ENCODE measurements around the gene YAP1.

DNA sequence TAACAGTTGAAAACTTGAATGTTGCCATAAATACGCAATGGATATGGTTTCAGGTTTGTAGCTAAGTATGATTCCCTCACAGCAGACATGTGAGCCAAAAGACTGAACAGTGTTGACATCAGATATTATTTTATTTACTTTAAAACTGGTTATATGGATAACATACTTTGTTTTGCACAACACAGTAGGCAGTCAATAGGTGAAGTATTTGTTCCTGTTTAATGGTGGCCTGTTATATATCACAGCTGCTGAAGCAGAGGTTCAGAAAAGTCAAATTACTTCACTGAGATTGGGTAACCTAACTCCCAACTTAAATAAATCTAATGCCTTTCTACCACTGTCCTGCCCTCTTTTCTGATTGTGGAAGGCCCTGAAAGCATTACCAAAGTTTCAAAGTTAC is 44.6 kb downstream of the YAP1 start:
- TF ChIP-seq, protein P1, sequence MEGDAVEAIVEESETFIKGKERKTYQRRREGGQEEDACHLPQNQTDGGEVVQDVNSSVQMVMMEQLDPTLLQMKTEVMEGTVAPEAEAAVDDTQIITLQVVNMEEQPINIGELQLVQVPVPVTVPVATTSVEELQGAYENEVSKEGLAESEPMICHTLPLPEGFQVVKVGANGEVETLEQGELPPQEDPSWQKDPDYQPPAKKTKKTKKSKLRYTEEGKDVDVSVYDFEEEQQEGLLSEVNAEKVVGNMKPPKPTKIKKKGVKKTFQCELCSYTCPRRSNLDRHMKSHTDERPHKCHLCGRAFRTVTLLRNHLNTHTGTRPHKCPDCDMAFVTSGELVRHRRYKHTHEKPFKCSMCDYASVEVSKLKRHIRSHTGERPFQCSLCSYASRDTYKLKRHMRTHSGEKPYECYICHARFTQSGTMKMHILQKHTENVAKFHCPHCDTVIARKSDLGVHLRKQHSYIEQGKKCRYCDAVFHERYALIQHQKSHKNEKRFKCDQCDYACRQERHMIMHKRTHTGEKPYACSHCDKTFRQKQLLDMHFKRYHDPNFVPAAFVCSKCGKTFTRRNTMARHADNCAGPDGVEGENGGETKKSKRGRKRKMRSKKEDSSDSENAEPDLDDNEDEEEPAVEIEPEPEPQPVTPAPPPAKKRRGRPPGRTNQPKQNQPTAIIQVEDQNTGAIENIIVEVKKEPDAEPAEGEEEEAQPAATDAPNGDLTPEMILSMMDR (IDR thresholded peaks at IDR 0.05) = no peak
- TF ChIP-seq EP300 (IDR thresholded peaks at IDR 0.05) (no peak), POLR2A (IDR thresholded peaks at IDR 0.05; ENCODE audit: low read depth) (no peak)

All from esophagus muscularis mucosa (tissue), 4 donors.